Panc1 (cell line): Measurements from ENCODE around the gene FBXO27. TPM values are rescaled to one million over a fixed set of nuclear protein-coding genes. Genes with fewer than 3 reads are reported as not detected.
A peak's percentile ranks its signal among the peaks of the same experiment; 100 is the strongest.

Source experiments
- ATAC-seq: fragments of 200-7000 bp; cut with Tn5 transposase; 2 replicates; pipeline ENCODE4 v1.9.1; 2020; ENCODE audit warnings: mild to moderate bottlenecking, moderate library complexity
- Bru-seq: library from RNA; stranded (reverse); fragments of 400-500 nt; gene quantifications from one replicate; lab custom pipeline; 2021; lab: Mats Ljungman, UMichigan
- BruChase-seq, 2 experiments: library from RNA; stranded (reverse); fragments of 400-500 nt; gene quantifications; one replicate each; lab custom pipeline; 2021; lab: Mats Ljungman, UMichigan
- BruUV-seq: library from RNA; stranded (reverse); fragments of 400-500 nt; replicated peaks from 2 replicates; lab custom pipeline; 2021; lab: Mats Ljungman, UMichigan
- CTCF ChIA-PET: fragments of 300-600 bp; sonication (Branson Sonifier 250); formaldehyde crosslinking; loops from one replicate; lab custom pipeline; 2022; ENCODE audit warnings: antibody characterized with exemption; lab: Charles Lee
- POLR2A ChIA-PET: fragments of 300-600 bp; sonication (Branson Sonifier 250); formaldehyde crosslinking; loops from one replicate; lab custom pipeline; 2022; ENCODE audit warnings: antibody characterized with exemption; lab: Charles Lee
- DNase-seq: peaks from one replicate; pipeline ENCODE4 v3.0.0-alpha.2; 2010; ENCODE audit warnings: low read depth, low spot score
- H3K27ac ChIP-seq: 2 replicates; pipeline ENCODE4 v1.5.1; 2011; ENCODE audit warnings: mild to moderate bottlenecking, low read length, inconsistent platforms
- H3K27me3 ChIP-seq: fragments of 200-500 bp; sonication (Bioruptor generic); 2 replicates; pipeline ENCODE4 v1.6.0; 2014; ENCODE audit warnings: low read length, inconsistent platforms; ENCODE audit not compliant: control insufficient read depth, insufficient read depth
- H3K36me3 ChIP-seq: fragments of 200-500 bp; sonication (Bioruptor generic); 2 replicates; pipeline ENCODE4 v1.5.1; 2014; ENCODE audit warnings: inconsistent platforms, mild to moderate bottlenecking, low read length, moderate library complexity; ENCODE audit not compliant: control insufficient read depth, insufficient read depth
- H3K4me1 ChIP-seq: 2 replicates; pipeline ENCODE4 v1.5.1; 2011; ENCODE audit warnings: inconsistent platforms, mild to moderate bottlenecking, low read length, moderate library complexity; ENCODE audit not compliant: control insufficient read depth, insufficient read depth
- H3K4me3 ChIP-seq, 2 experiments: 2 replicates each; pipeline ENCODE4 v1.5.1; 2011 to 2012; ENCODE audit warnings: low read depth in 2 of 2, low read length in 2 of 2, mild to moderate bottlenecking in 2 of 2, inconsistent platforms in 1 of 2, moderate library complexity in 1 of 2
- H3K9me3 ChIP-seq: fragments of 200-500 bp; sonication (Bioruptor generic); 2 replicates; pipeline ENCODE4 v1.5.1; 2014; ENCODE audit warnings: low read depth, mild to moderate bottlenecking, inconsistent platforms, low read length, moderate library complexity; ENCODE audit not compliant: control insufficient read depth, insufficient read depth
- CTCF ChIP-seq: fragments of 450-650 bp; IDR thresholded peaks from 2 replicates; pipeline ENCODE4 v1.5.1; 2017; ENCODE audit warnings: mild to moderate bottlenecking
- POLR2AphosphoS5 ChIP-seq: IDR thresholded peaks from 2 replicates; pipeline ENCODE4 v1.6.1; 2012; ENCODE audit warnings: mild to moderate bottlenecking, low read depth, low read length, moderate library complexity
- REST ChIP-seq, 2 experiments: IDR thresholded peaks; 2 replicates each; pipeline ENCODE4 v1.6.1; 2011 to 2012; ENCODE audit warnings: low read depth in 2 of 2, control low read depth in 1 of 2, low read length in 1 of 2, mild to moderate bottlenecking in 1 of 2, moderate library complexity in 1 of 2; ENCODE audit not compliant: insufficient read depth in 1 of 2
- SIN3A ChIP-seq: IDR thresholded peaks from 2 replicates; pipeline ENCODE4 v1.6.1; 2012; ENCODE audit warnings: low read depth, mild to moderate bottlenecking, low read length, moderate library complexity, borderline replicate concordance; ENCODE audit not compliant: insufficient read depth
- TCF7L2 ChIP-seq: IDR thresholded peaks from 2 replicates; pipeline ENCODE4 v1.6.1; 2011; ENCODE audit warnings: mild to moderate bottlenecking, low read depth, low read length, inconsistent platforms
- in situ Hi-C: cut with HindIII; loops from 2 replicates; pipeline ENCODE4 v1.10.0; 2016; ENCODE audit warnings: low sequenced_read_pairs, low pct_unique_long_range_greater_than_20kb
- intact Hi-C: fragments of 100-400 bp; cut with micrococcal nuclease; formaldehyde crosslinking; loops from one replicate; pipeline ENCODE4 v1.10.0; 2022; ENCODE audit not compliant: unreplicated experiment
- long read RNA-seq: library from polyadenylated mRNA; unstranded; transcript quantifications from one replicate; pipeline ENCODE4 v2.0.0, GENCODE V29; 2021; ENCODE audit not compliant: unreplicated experiment
- polyA plus RNA-seq: library from polyadenylated mRNA; unstranded; fragments of >200 nt; gene quantifications from one replicate; pipeline ENCODE4 v1.2.1, GENCODE V29; 2012; ENCODE audit warnings: missing spikeins; ENCODE audit not compliant: insufficient read length
- total RNA-seq: library from RNA; stranded (reverse); gene quantifications from one replicate; pipeline ENCODE4 v1.2.1, GENCODE V29; 2021; ENCODE audit not compliant: unreplicated experiment

The FBXO27 gene
- total RNA-seq, result 443 TPM
- 429 TPM for polyA plus RNA-seq
- Bru-seq, nascent RNA, result percentile 97 among the genes with signal in this experiment
- percentile 97 among the genes with signal in this experiment for BruChase-seq, experiment 1, labeled RNA remaining after a 2-hour chase
- BruChase-seq, experiment 2, labeled RNA remaining after a 6-hour chase, result percentile 98 among the genes with signal in this experiment
- long read RNA-seq, transcript FBXO27-201 (6 exons, 2,330 nt), result major isoform, 216 of 743 reads
- long read RNA-seq, transcript FBXO27-205 (4 exons, 462 nt), result minor isoform, 18 of 743 reads
- long read RNA-seq, partial matches to known transcripts, result 176 of 743 reads
- long read RNA-seq, other reads (novel, unspliced or antisense), result 332 of 743 reads

- TF ChIP-seq CTCF, result no peak
- TF ChIP-seq TCF7L2, result no peak
- TF ChIP-seq POLR2AphosphoS5, result no peak
- TF ChIP-seq REST (IDR thresholded peaks at IDR 0.05; ENCODE audit: insufficient read depth in 1 of 2, low read depth in 2 of 2, low read length in 1 of 2), result no peak
- TF ChIP-seq SIN3A, result no peak
- Histone ChIP-seq H3K4me3 (peak within 1 kb of the TSS; percentile 46 to 72), H3K27ac (peak within 1 kb of the TSS; percentile 91), H3K9me3 (no peaks in the 10 kb centered on the region), H3K36me3 (peaks cover 3% of the 10 kb centered on the region), H3K4me1 (peaks cover 24% of the 10 kb centered on the region), H3K27me3 (no peaks in the 10 kb centered on the region)
- intact Hi-C loops (loop anchor here (2.0 to 5.0 kb wide), 2 partner anchors 69 to 395 kb away; no protein-coding TSS in a partner anchor), in situ Hi-C loops (no loop called here)
- peak; percentile 89 for DNase-seq
- no TSS peak for BruUV-seq
- ChIA-PET POLR2A (interaction anchor here (0.5 to 1.2 kb wide), 8 partner anchors 11 to 963 kb away, joined by 3 to 11 read pairs (median 6); partner anchors contain the start of gene FBXO17), CTCF (interaction anchor here (0.5 to 2.5 kb wide), 10 partner anchors 19 to 1103 kb away, joined by 3 to 20 read pairs (median 4); partner anchors contain the start of gene FBXO17)
- peak; percentile 71 for ATAC-seq
Measured at GRCh38 chr19:39032063-39032918, at the start of gene FBXO27. Gene FBXO27 (minus strand): TSS chr19:39032549. CDS start chr19:39032227, 322 bp downstream.

GRCh38 chr19:39080431-39080830, 48.1 kb upstream of the FBXO27 start:
- ChIA-PET CTCF (interaction anchor here (0.6 kb wide), 1 partner anchor 118 kb away, joined by 3 read pairs; no protein-coding TSS in a partner anchor), POLR2A (interaction anchor here (0.6 kb wide), 1 partner anchor 103 kb away, joined by 4 read pairs; no protein-coding TSS in a partner anchor)
- Histone ChIP-seq H3K9me3 (no peaks in the 10 kb centered on the region), H3K36me3 (no peaks in the 10 kb centered on the region), H3K4me3 (no peak overlapping the region), H3K27ac (peak overlapping the region; percentile 42), H3K27me3 (no peaks in the 10 kb centered on the region), H3K4me1 (peaks cover 74% of the 10 kb centered on the region)
- no TSS peak for BruUV-seq
- intact Hi-C loops (no loop called here), in situ Hi-C loops (no loop called here)
- DNase-seq, result no peak
- no peak for TF ChIP-seq POLR2AphosphoS5
- ATAC-seq, result no peak
